Measurements from ENCODE around the gene BHLHE23. TPM values are rescaled to one million over a fixed set of nuclear protein-coding genes. Genes with fewer than 3 reads are reported as not detected.

The BHLHE23 gene
- total RNA-seq, 1 donor from 2014 or later: not detected

- Histone ChIP-seq H3K9me3 (ENCODE audit: low read depth) (no peaks in the 10 kb centered on the region), H2AFZ (replicated peaks) (no peak overlapping the region), H3K27ac (no peak overlapping the region), H3K36me3 (no peaks in the 10 kb centered on the region), H3K9ac (no peak overlapping the region), H3K4me2 (no peak overlapping the region), H3K4me3 (no peak overlapping the region), H3K4me1 (peaks cover 10% of the 10 kb centered on the region), H3K79me2 (ENCODE audit: low read depth) (no peaks in the 10 kb centered on the region), H4K20me1 (ENCODE audit: low read depth) (no peaks in the 10 kb centered on the region), H3F3A (ENCODE audit: low read depth) (no peaks in the 10 kb centered on the region), H3K27me3 (peaks cover 33% of the 10 kb centered on the region)
- Mint-ChIP-seq H3K4me3 (no peak overlapping the region), H3K27me3 (ENCODE audit: insufficient read depth, low read depth) (peaks cover 15% of the 10 kb centered on the region), H3K36me3 (no peaks in the 10 kb centered on the region), H3K27ac (no peak overlapping the region), H3K4me1 (peaks cover 19% of the 10 kb centered on the region), H3K9me3 (no peaks in the 10 kb centered on the region)
- TF ChIP-seq EZH2phosphoT487 (IDR thresholded peaks at IDR 0.05) (no peak), CTCF (IDR thresholded peaks at IDR 0.05) (no peak), EZH2 (IDR thresholded peaks at IDR 0.05) (no peak)
- DNase-seq (ENCODE audit: low spot score): no peak
These were observed 12.8 kb downstream of the BHLHE23 start for GRCh38 chr20:62993856-62994494.

GRCh38 chr20:62991863-62992262 lies 14.9 kb downstream of the BHLHE23 start:
- Mint-ChIP-seq H3K9me3 (no peaks in the 10 kb centered on the region), H3K4me3 (no peak overlapping the region), H3K36me3 (no peaks in the 10 kb centered on the region), H3K27me3 (ENCODE audit: insufficient read depth, low read depth) (peaks cover 6% of the 10 kb centered on the region), H3K27ac (no peak overlapping the region), H3K4me1 (peaks cover 19% of the 10 kb centered on the region)
- no peak overlapping the region for H3K4me2 ChIP-seq
- H3K9ac ChIP-seq: no peak overlapping the region
- H3K4me3 ChIP-seq: no peak overlapping the region
- peaks cover 17% of the 10 kb centered on the region for H3K27me3 ChIP-seq
- no peaks in the 10 kb centered on the region for H3K9me3 ChIP-seq (ENCODE audit: low read depth)
- no peak for DNase-seq (ENCODE audit: low spot score)
- TF ChIP-seq CTCF (IDR thresholded peaks at IDR 0.05) (no peak), EZH2 (IDR thresholded peaks at IDR 0.05) (no peak), EZH2phosphoT487 (IDR thresholded peaks at IDR 0.05) (no peak)
- no peaks in the 10 kb centered on the region for H4K20me1 ChIP-seq (ENCODE audit: low read depth)
- H3K79me2 ChIP-seq (ENCODE audit: low read depth): no peaks in the 10 kb centered on the region
- peaks cover 10% of the 10 kb centered on the region for H3K4me1 ChIP-seq
- no peak overlapping the region for H2AFZ ChIP-seq (replicated peaks)
- no peaks in the 10 kb centered on the region for H3K36me3 ChIP-seq
- no peak overlapping the region for H3K27ac ChIP-seq
- no peaks in the 10 kb centered on the region for H3F3A ChIP-seq (ENCODE audit: low read depth)

DNA sequence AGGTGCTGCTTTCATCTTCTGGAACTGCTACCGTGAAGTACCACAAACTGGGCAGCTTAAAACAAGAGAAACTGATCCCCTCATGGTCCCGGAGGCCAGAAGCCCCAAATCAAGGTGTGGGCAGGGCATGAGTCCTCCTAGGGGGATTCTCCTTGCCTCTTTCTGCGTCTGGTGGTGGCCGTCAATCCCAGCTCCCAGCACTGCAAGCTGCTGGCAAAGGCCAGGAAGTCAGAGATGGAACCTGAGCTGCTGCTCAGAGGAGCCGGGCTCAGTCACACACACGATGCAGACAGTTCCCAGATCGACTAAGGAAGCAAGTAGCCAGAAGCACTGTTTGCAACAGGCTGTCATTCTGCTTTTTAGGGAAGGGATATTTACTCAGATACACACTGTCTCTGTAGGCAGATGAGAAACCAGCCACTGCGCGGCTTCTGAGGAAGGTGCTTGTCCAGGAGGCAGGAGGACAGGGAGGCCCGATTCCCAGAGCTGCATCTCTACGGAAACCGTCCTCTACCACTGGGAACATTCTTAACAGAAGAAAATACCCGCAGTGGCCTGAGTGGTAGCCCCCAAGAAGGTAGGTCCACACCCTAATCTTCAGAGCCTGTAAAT lies 15.5 kb downstream of the BHLHE23 start:
- Mint-ChIP-seq H3K27ac (no peak overlapping the region), H3K27me3 (ENCODE audit: insufficient read depth, low read depth) (peaks cover 4% of the 10 kb centered on the region), H3K4me1 (peaks cover 18% of the 10 kb centered on the region), H3K9me3 (no peaks in the 10 kb centered on the region), H3K36me3 (no peaks in the 10 kb centered on the region), H3K4me3 (no peak overlapping the region)
- Histone ChIP-seq H3K9ac (no peak overlapping the region), H3K4me2 (no peak overlapping the region), H3K4me1 (peaks cover 10% of the 10 kb centered on the region), H3K27ac (no peak overlapping the region), H2AFZ (replicated peaks) (no peak overlapping the region), H3K36me3 (no peaks in the 10 kb centered on the region), H3F3A (ENCODE audit: low read depth) (no peaks in the 10 kb centered on the region), H3K4me3 (no peak overlapping the region), H3K9me3 (ENCODE audit: low read depth) (no peaks in the 10 kb centered on the region), H4K20me1 (ENCODE audit: low read depth) (no peaks in the 10 kb centered on the region), H3K79me2 (ENCODE audit: low read depth) (no peaks in the 10 kb centered on the region), H3K27me3 (peaks cover 11% of the 10 kb centered on the region)
- no peak for DNase-seq (ENCODE audit: low spot score)
- TF ChIP-seq CTCF (IDR thresholded peaks at IDR 0.05) (no peak), EZH2phosphoT487 (IDR thresholded peaks at IDR 0.05) (no peak), EZH2 (IDR thresholded peaks at IDR 0.05) (no peak)
